KMS-11 (cell line): ENCODE data around the gene EVI5.

Experiments
- H2AFZ ChIP-seq: fragments of 200-600 bp; sonication (generic); 2 replicates; pipeline ENCODE4 v1.6.1; 2016; ENCODE audit warnings: antibody characterized with exemption, mixed run types, low read depth
- H3K27ac ChIP-seq: fragments of 200-600 bp; sonication (generic); 2 replicates; pipeline ENCODE4 v1.6.1; 2016; ENCODE audit warnings: mild to moderate bottlenecking, mixed run types
- H3K27me3 ChIP-seq: fragments of 200-600 bp; sonication (generic); 2 replicates; pipeline ENCODE4 v1.6.1; 2017; ENCODE audit warnings: mild to moderate bottlenecking, low read depth, mixed run types, moderate library complexity; ENCODE audit not compliant: insufficient read depth
- H3K36me3 ChIP-seq: fragments of 200-600 bp; sonication (generic); 2 replicates; pipeline ENCODE4 v1.6.1; 2017; ENCODE audit warnings: mild to moderate bottlenecking, mixed run types; ENCODE audit not compliant: insufficient read depth
- H3K4me1 ChIP-seq: fragments of 200-600 bp; sonication (generic); 2 replicates; pipeline ENCODE4 v1.6.1; 2016; ENCODE audit warnings: mild to moderate bottlenecking, low read depth, mixed run types; ENCODE audit not compliant: poor library complexity, severe bottlenecking
- H3K4me2 ChIP-seq: fragments of 200-600 bp; sonication (generic); 2 replicates; pipeline ENCODE4 v1.7.0; 2016; ENCODE audit warnings: mild to moderate bottlenecking, mixed run types
- H3K4me3 ChIP-seq: fragments of 200-600 bp; sonication (generic); IDR thresholded peaks from 2 replicates; pipeline ENCODE4 v1.6.1; 2017; ENCODE audit warnings: low read depth, low read length, mixed read lengths; ENCODE audit not compliant: insufficient read depth
- H3K79me2 ChIP-seq: fragments of 200-600 bp; sonication (generic); 2 replicates; pipeline ENCODE4 v1.6.1; 2016; ENCODE audit warnings: low read depth, mixed run types; ENCODE audit not compliant: insufficient read depth
- H3K9ac ChIP-seq: fragments of 200-600 bp; sonication (generic); 2 replicates; pipeline ENCODE4 v1.6.1; 2016; ENCODE audit warnings: mild to moderate bottlenecking, mixed run types
- H4K20me1 ChIP-seq: fragments of 200-600 bp; sonication (generic); 2 replicates; pipeline ENCODE4 v1.6.1; 2016; ENCODE audit warnings: mild to moderate bottlenecking, mixed run types; ENCODE audit not compliant: insufficient read depth
- CTCF ChIP-seq: fragments of 200-600 bp; sonication (generic); conservative IDR thresholded peaks from 2 replicates; pipeline ENCODE4 v1.6.1; 2017; ENCODE audit warnings: low read depth, mild to moderate bottlenecking, antibody characterized with exemption, low read length, moderate library complexity, mixed read lengths

Gene EVI5

GRCh38 chr1:92803140-92803887 is 18.4 kb upstream of the EVI5 start:
- no peak overlapping the region for H2AFZ ChIP-seq
- no peak overlapping the region for H3K27ac ChIP-seq
- no peaks in the 10 kb centered on the region for H4K20me1 ChIP-seq
- no peak for TF ChIP-seq CTCF
- no peaks in the 10 kb centered on the region for H3K4me1 ChIP-seq
- H3K36me3 ChIP-seq: no peaks in the 10 kb centered on the region
- H3K9ac ChIP-seq: no peak overlapping the region
- H3K4me3 ChIP-seq: no peak overlapping the region
- no peak overlapping the region for H3K4me2 ChIP-seq
- H3K79me2 ChIP-seq: no peaks in the 10 kb centered on the region
- no peaks in the 10 kb centered on the region for H3K27me3 ChIP-seq

GRCh38 chr1:92797961-92798360 is 13.1 kb upstream of the EVI5 start:
- Histone ChIP-seq H3K79me2 (no peaks in the 10 kb centered on the region), H3K27ac (no peak overlapping the region), H2AFZ (no peak overlapping the region), H3K27me3 (no peaks in the 10 kb centered on the region), H3K9ac (no peak overlapping the region), H3K4me2 (no peak overlapping the region), H3K4me1 (no peaks in the 10 kb centered on the region), H3K4me3 (no peak overlapping the region), H3K36me3 (no peaks in the 10 kb centered on the region), H4K20me1 (no peaks in the 10 kb centered on the region)
- TF ChIP-seq CTCF: no peak

GRCh38 chr1:92797297-92797696 is 12.4 kb upstream of the EVI5 start:
- H4K20me1 ChIP-seq: no peaks in the 10 kb centered on the region
- H3K27me3 ChIP-seq: no peaks in the 10 kb centered on the region
- no peak overlapping the region for H3K27ac ChIP-seq
- H3K36me3 ChIP-seq: no peaks in the 10 kb centered on the region
- H3K9ac ChIP-seq: no peak overlapping the region
- H2AFZ ChIP-seq: no peak overlapping the region
- no peak for TF ChIP-seq CTCF
- no peak overlapping the region for H3K4me2 ChIP-seq
- no peaks in the 10 kb centered on the region for H3K79me2 ChIP-seq
- no peaks in the 10 kb centered on the region for H3K4me1 ChIP-seq
- H3K4me3 ChIP-seq: no peak overlapping the region

- no peaks in the 10 kb centered on the region for H4K20me1 ChIP-seq
- no peak overlapping the region for H3K9ac ChIP-seq
- H3K4me1 ChIP-seq: no peaks in the 10 kb centered on the region
- TF ChIP-seq CTCF: no peak
- no peak overlapping the region for H3K4me2 ChIP-seq
- no peak overlapping the region for H2AFZ ChIP-seq
- no peak overlapping the region for H3K4me3 ChIP-seq
- no peak overlapping the region for H3K27ac ChIP-seq
- H3K79me2 ChIP-seq: no peaks in the 10 kb centered on the region
- H3K36me3 ChIP-seq: no peaks in the 10 kb centered on the region
- H3K27me3 ChIP-seq: no peaks in the 10 kb centered on the region
Measured at GRCh38 chr1:92795166-92795565, 10.3 kb upstream of the EVI5 start.
